ENCODE results near the gene HSD17B14. TPM values are rescaled to one million over a fixed set of nuclear protein-coding genes. Genes with fewer than 3 reads are reported as not detected.

Gene HSD17B14
- total and polyA plus RNA-seq, 2 of the 8 experiments (the other 6 are each of a cell fraction or from before 2014, with no cell fraction given) = 8.4 to 25.5 TPM

- TF ChIP-seq CHD7 (IDR thresholded peaks at IDR 0.05; ENCODE audit: insufficient replicate concordance, low read length) (no peak), BACH1 (IDR thresholded peaks at IDR 0.05; ENCODE audit: low read length) (no peak), SIRT6 (IDR thresholded peaks at IDR 0.05; ENCODE audit: low read length) (no peak), ZNF274 (IDR thresholded peaks at IDR 0.05; ENCODE audit: borderline replicate concordance, extremely low read depth, low read length) (no peak), SIN3A (conservative IDR thresholded peaks at IDR 0.05 in 1 of 2, IDR thresholded peaks at IDR 0.05 in 1 of 2; ENCODE audit: low read depth in 1 of 2, low read length in 2 of 2) (no peak; a peak in 1 of 4 replicates), JUN (IDR thresholded peaks at IDR 0.05; ENCODE audit: low read depth, low read length) (no peak), TEAD4 (IDR thresholded peaks at IDR 0.05; ENCODE audit: low read depth, low read length) (no peak), MAX (IDR thresholded peaks at IDR 0.05) (no peak), JUND (IDR thresholded peaks at IDR 0.05; ENCODE audit: low read length) (no peak), EGR1 (IDR thresholded peaks at IDR 0.05; ENCODE audit: borderline replicate concordance, low read depth, low read length) (no peak)
Observed at GRCh38 chr19:48881741-48882657, 45.7 kb upstream of the HSD17B14 start (continued).

All from H1 (cell line).